ENCODE measurements around the gene STAT3.

DNA sequence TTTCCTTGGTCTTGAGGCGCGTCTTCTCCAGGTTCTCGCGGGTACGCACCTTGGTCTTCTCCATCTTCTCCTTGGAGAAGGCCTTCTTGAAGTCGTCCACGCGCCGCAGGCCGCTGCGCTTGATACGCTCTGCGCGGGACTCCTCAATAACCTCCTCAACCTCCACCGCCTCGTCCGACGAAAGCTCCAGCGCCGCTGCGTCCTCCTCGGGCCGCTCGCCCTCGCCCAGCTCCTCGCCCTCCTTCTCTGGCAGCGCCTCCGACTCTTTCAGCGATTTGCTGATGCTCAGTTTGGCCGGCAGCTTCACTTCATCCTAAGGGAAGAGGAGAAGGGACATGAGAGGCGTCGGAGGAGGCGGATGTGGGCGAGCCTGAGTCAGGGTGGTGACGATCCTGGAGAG lies 16.8 kb upstream of the STAT3 start:
- TF ChIP-seq POLR2AphosphoS5 (IDR thresholded peaks at IDR 0.05; ENCODE audit: low read depth, low read length) (no peak), CBX3 (IDR thresholded peaks at IDR 0.05; ENCODE audit: low read depth) (no peak), ZNF274 (IDR thresholded peaks at IDR 0.05; ENCODE audit: low read depth, low read length) (no peak), SP1 (IDR thresholded peaks at IDR 0.05; ENCODE audit: low read depth) (no peak), ZFX (IDR thresholded peaks at IDR 0.05) (no peak), POLR2A (IDR thresholded peaks at IDR 0.05; ENCODE audit: borderline replicate concordance, extremely low read depth, insufficient read depth, insufficient read length) (no peak), EZH2phosphoT487 (IDR thresholded peaks at IDR 0.05; ENCODE audit: borderline replicate concordance) (no peak), EZH2 (IDR thresholded peaks at IDR 0.05) (no peak)
- TF ChIP-seq, protein P1, sequence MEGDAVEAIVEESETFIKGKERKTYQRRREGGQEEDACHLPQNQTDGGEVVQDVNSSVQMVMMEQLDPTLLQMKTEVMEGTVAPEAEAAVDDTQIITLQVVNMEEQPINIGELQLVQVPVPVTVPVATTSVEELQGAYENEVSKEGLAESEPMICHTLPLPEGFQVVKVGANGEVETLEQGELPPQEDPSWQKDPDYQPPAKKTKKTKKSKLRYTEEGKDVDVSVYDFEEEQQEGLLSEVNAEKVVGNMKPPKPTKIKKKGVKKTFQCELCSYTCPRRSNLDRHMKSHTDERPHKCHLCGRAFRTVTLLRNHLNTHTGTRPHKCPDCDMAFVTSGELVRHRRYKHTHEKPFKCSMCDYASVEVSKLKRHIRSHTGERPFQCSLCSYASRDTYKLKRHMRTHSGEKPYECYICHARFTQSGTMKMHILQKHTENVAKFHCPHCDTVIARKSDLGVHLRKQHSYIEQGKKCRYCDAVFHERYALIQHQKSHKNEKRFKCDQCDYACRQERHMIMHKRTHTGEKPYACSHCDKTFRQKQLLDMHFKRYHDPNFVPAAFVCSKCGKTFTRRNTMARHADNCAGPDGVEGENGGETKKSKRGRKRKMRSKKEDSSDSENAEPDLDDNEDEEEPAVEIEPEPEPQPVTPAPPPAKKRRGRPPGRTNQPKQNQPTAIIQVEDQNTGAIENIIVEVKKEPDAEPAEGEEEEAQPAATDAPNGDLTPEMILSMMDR (IDR thresholded peaks at IDR 0.05 in 2 of 3, conservative IDR thresholded peaks at IDR 0.05 in 1 of 3; ENCODE audit: borderline replicate concordance in 1 of 3, insufficient read depth in 1 of 3, low read depth in 2 of 3, low read length in 2 of 3) = no peak
- TF ChIP-seq, protein P2, sequence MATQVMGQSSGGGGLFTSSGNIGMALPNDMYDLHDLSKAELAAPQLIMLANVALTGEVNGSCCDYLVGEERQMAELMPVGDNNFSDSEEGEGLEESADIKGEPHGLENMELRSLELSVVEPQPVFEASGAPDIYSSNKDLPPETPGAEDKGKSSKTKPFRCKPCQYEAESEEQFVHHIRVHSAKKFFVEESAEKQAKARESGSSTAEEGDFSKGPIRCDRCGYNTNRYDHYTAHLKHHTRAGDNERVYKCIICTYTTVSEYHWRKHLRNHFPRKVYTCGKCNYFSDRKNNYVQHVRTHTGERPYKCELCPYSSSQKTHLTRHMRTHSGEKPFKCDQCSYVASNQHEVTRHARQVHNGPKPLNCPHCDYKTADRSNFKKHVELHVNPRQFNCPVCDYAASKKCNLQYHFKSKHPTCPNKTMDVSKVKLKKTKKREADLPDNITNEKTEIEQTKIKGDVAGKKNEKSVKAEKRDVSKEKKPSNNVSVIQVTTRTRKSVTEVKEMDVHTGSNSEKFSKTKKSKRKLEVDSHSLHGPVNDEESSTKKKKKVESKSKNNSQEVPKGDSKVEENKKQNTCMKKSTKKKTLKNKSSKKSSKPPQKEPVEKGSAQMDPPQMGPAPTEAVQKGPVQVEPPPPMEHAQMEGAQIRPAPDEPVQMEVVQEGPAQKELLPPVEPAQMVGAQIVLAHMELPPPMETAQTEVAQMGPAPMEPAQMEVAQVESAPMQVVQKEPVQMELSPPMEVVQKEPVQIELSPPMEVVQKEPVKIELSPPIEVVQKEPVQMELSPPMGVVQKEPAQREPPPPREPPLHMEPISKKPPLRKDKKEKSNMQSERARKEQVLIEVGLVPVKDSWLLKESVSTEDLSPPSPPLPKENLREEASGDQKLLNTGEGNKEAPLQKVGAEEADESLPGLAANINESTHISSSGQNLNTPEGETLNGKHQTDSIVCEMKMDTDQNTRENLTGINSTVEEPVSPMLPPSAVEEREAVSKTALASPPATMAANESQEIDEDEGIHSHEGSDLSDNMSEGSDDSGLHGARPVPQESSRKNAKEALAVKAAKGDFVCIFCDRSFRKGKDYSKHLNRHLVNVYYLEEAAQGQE (IDR thresholded peaks at IDR 0.05; ENCODE audit: low read depth) = no peak
